Measurements from ENCODE around the gene SLN. TPM values are rescaled to one million over a fixed set of nuclear protein-coding genes. Genes with fewer than 3 reads are reported as not detected.

Gene SLN
- polyA plus RNA-seq, 1 experiment = not detected

GRCh38 chr11:107696140-107696539 lies 15.7 kb downstream of the SLN start:
- no peaks in the 10 kb centered on the region for H3K27me3 ChIP-seq (ENCODE audit: control insufficient read depth, insufficient read depth, low read length)
- ChIA-PET POLR2A (no interaction called here), CTCF (interaction anchor here (1.0 to 2.0 kb wide), 5 partner anchors 20 to 147 kb away, joined by 3 to 6 read pairs (median 4); no protein-coding TSS in a partner anchor)
- no peak for TF ChIP-seq CTCF (IDR thresholded peaks at IDR 0.05; ENCODE audit: insufficient read depth, low read depth, low read length)
- no peaks in the 10 kb centered on the region for H3K36me3 ChIP-seq (ENCODE audit: control insufficient read depth, insufficient read depth, low read length)
- peak; percentile 95 for DNase-seq (ENCODE audit: low read depth)
- no peak overlapping the region for H3K4me3 ChIP-seq (ENCODE audit: low read depth, low read length)

- ChIA-PET POLR2A (no interaction called here), CTCF (interaction anchor here (0.7 to 2.0 kb wide), 3 partner anchors 19 to 132 kb away, joined by 3 to 6 read pairs (median 3); no protein-coding TSS in a partner anchor)
- H3K36me3 ChIP-seq (ENCODE audit: control insufficient read depth, insufficient read depth, low read length) = no peaks in the 10 kb centered on the region
- no peak for DNase-seq (ENCODE audit: low read depth)
- TF ChIP-seq CTCF (IDR thresholded peaks at IDR 0.05; ENCODE audit: insufficient read depth, low read depth, low read length) = no peak
- H3K4me3 ChIP-seq (ENCODE audit: low read depth, low read length) = no peak overlapping the region
- no peaks in the 10 kb centered on the region for H3K27me3 ChIP-seq (ENCODE audit: control insufficient read depth, insufficient read depth, low read length)
These were observed 16.4 kb downstream of the SLN start for GRCh38 chr11:107695446-107695845.

GRCh38 chr11:107691000-107691750 lies 20.7 kb downstream of the SLN start:
- Histone ChIP-seq H3K36me3 (ENCODE audit: control insufficient read depth, insufficient read depth, low read length) (no peaks in the 10 kb centered on the region), H3K4me3 (ENCODE audit: low read depth, low read length) (no peak overlapping the region), H3K27me3 (ENCODE audit: control insufficient read depth, insufficient read depth, low read length) (no peaks in the 10 kb centered on the region)
- no peak for TF ChIP-seq CTCF (IDR thresholded peaks at IDR 0.05; ENCODE audit: insufficient read depth, low read depth, low read length)
- ChIA-PET CTCF (interaction anchor here (1.6 to 5.0 kb wide), 4 partner anchors 114 to 129 kb away, joined by 6 to 84 read pairs (median 26); partner anchors contain the start of gene ALKBH8), POLR2A (no interaction called here)
- DNase-seq (ENCODE audit: low read depth) = no peak

DNA sequence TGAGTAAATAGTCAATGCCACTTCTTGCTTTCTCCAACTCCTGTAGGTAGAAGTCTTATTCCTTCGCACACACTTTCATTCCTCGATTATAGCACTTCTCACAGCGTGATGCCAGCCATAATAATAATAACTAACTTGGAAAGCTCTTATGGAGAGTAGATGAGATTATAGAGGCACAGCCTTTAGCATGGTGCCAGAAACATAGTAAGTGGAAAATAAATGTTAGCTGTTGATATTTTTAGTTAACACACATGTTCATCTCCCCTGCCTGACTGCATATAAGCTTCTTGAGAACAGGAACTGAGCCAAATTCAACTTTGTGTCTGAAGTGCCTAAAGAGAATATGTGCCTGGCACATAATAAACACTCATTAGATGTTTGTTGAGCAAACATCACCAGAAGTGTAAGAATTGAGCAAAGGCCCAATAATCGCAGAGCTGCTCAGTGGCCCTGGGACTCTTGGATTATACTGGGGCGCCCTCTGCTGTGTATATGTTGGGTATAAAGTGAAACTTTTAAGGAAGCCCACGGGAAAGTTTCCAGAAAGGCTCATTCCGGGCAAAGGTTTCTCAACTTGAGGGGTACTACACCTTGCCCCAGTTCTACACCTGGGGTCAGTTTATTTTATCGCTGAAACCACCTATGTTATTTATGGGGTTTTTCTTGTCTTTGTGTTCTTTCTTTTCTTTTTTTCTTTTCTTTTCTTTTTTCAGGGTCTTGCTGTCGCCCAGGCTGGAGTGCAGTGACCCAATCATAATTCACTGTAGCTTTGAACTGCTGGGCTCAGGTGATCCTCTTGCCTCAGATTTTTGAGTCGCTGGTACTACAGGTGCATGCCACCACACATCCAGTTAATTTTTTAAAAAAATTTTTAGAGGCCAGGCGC lies 22.3 kb downstream of the SLN start:
- ChIA-PET CTCF (interaction anchor here (0.7 to 5.0 kb wide), 29 partner anchors 8 to 149 kb away, joined by 3 to 84 read pairs (median 7); partner anchors contain the start of genes ALKBH8 and ELMOD1), POLR2A (interaction anchor here (0.6 kb wide), 1 partner anchor 143 kb away, joined by 3 read pairs; no protein-coding TSS in a partner anchor)
- DNase-seq (ENCODE audit: low read depth) = no peak
- H3K27me3 ChIP-seq (ENCODE audit: control insufficient read depth, insufficient read depth, low read length) = 0 out of 2 replicates have a peak, but pooled peaks cover 1% of the 10 kb centered on the region
- no peaks in the 10 kb centered on the region for H3K36me3 ChIP-seq (ENCODE audit: control insufficient read depth, insufficient read depth, low read length)
- H3K4me3 ChIP-seq (ENCODE audit: low read depth, low read length) = no peak overlapping the region
- TF ChIP-seq CTCF (IDR thresholded peaks at IDR 0.05; ENCODE audit: insufficient read depth, low read depth, low read length) = peak; percentile 75

Measured in BJ (cell line).